Measurements from ENCODE around the gene RECQL5.

Gene RECQL5

DNA sequence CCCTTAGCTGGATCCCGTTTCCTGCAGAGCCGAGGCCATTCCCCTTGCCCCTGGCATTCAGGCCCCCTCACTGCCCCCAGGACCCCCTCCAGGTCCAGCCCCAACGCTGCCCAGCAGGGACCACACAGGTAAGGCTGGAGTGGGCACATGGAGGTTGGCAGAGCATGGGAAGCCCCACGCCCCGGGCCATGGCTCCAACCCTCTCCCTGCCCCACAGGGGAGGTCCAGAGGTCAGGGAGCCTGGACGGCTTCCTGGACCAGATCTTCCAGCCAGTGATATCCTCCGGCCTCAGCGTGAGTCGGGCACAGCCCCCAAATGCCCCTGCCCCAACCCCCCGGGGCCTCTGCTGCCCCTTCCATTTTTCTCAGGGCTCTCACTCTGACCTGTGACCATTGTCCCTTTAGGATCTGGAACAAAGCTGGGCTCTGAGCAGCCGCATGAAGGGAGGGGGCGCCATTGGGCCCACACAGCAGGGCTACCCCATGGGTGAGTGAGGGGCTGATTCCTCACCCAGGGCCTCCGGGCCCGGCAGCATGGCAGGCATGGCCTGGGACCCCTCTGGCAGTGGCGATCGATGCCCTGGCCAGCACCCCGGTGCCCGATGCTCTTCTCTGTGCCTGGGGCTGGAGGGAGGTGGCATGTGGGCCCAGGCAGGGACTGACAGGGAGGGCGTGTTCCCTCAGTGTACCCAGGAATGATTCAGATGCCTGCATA is 52.2 kb downstream of the RECQL5 start:
- H3K4me1 ChIP-seq (ENCODE audit: control insufficient read depth, insufficient read depth, low read length): no peaks in the 10 kb centered on the region
- no peak overlapping the region for H3K4me3 ChIP-seq (ENCODE audit: low read depth, low read length)
- no peak for TF ChIP-seq ZNF174 (tag by site-specific recombination; IDR thresholded peaks at IDR 0.05)
- no peak for TF ChIP-seq ZNF48 (tag by site-specific recombination; IDR thresholded peaks at IDR 0.05)
- TF ChIP-seq ZNF121 (tag by site-specific recombination; IDR thresholded peaks at IDR 0.05): no peak
- TF ChIP-seq, protein P1, sequence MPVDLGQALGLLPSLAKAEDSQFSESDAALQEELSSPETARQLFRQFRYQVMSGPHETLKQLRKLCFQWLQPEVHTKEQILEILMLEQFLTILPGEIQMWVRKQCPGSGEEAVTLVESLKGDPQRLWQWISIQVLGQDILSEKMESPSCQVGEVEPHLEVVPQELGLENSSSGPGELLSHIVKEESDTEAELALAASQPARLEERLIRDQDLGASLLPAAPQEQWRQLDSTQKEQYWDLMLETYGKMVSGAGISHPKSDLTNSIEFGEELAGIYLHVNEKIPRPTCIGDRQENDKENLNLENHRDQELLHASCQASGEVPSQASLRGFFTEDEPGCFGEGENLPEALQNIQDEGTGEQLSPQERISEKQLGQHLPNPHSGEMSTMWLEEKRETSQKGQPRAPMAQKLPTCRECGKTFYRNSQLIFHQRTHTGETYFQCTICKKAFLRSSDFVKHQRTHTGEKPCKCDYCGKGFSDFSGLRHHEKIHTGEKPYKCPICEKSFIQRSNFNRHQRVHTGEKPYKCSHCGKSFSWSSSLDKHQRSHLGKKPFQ (tag by site-specific recombination; IDR thresholded peaks at IDR 0.05): no peak
- TF ChIP-seq ZNF394 (tag by site-specific recombination; IDR thresholded peaks at IDR 0.05; ENCODE audit: borderline replicate concordance): no peak
- TF ChIP-seq, protein P2, sequence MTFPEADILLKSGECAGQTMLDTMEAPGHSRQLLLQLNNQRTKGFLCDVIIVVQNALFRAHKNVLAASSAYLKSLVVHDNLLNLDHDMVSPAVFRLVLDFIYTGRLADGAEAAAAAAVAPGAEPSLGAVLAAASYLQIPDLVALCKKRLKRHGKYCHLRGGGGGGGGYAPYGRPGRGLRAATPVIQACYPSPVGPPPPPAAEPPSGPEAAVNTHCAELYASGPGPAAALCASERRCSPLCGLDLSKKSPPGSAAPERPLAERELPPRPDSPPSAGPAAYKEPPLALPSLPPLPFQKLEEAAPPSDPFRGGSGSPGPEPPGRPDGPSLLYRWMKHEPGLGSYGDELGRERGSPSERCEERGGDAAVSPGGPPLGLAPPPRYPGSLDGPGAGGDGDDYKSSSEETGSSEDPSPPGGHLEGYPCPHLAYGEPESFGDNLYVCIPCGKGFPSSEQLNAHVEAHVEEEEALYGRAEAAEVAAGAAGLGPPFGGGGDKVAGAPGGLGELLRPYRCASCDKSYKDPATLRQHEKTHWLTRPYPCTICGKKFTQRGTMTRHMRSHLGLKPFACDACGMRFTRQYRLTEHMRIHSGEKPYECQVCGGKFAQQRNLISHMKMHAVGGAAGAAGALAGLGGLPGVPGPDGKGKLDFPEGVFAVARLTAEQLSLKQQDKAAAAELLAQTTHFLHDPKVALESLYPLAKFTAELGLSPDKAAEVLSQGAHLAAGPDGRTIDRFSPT (tag by site-specific recombination; IDR thresholded peaks at IDR 0.05): no peak
- no peak for TF ChIP-seq ZNF132 (tag by site-specific recombination; IDR thresholded peaks at IDR 0.05; ENCODE audit: borderline replicate concordance)
- no peak for TF ChIP-seq ZNF280D (tag by site-specific recombination; IDR thresholded peaks at IDR 0.05)
- TF ChIP-seq, protein P3, sequence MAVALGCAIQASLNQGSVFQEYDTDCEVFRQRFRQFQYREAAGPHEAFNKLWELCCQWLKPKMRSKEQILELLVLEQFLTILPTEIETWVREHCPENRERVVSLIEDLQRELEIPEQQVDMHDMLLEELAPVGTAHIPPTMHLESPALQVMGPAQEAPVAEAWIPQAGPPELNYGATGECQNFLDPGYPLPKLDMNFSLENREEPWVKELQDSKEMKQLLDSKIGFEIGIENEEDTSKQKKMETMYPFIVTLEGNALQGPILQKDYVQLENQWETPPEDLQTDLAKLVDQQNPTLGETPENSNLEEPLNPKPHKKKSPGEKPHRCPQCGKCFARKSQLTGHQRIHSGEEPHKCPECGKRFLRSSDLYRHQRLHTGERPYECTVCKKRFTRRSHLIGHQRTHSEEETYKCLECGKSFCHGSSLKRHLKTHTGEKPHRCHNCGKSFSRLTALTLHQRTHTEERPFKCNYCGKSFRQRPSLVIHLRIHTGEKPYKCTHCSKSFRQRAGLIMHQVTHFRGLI (tag by site-specific recombination; IDR thresholded peaks at IDR 0.05): no peak
- TF ChIP-seq ZNF37A (tag by site-specific recombination; IDR thresholded peaks at IDR 0.05): no peak
- no peaks in the 10 kb centered on the region for H3K36me3 ChIP-seq (ENCODE audit: control insufficient read depth in 2 of 2, insufficient read depth in 1 of 2, low read length in 2 of 2)
- POLR2A ChIA-PET: no interaction called here
- no peak overlapping the region for H3K27ac ChIP-seq (ENCODE audit: extremely low read depth, low read depth, low read length)
- H3K9me3 ChIP-seq (ENCODE audit: control insufficient read depth, insufficient read depth, low read depth, low read length): no peaks in the 10 kb centered on the region
- CTCF ChIA-PET: interaction anchor here (0.5 to 10.3 kb wide), 12 partner anchors 14 to 135 kb away, joined by 3 to 102 read pairs (median 5); partner anchors contain the start of gene SMIM5

DNA sequence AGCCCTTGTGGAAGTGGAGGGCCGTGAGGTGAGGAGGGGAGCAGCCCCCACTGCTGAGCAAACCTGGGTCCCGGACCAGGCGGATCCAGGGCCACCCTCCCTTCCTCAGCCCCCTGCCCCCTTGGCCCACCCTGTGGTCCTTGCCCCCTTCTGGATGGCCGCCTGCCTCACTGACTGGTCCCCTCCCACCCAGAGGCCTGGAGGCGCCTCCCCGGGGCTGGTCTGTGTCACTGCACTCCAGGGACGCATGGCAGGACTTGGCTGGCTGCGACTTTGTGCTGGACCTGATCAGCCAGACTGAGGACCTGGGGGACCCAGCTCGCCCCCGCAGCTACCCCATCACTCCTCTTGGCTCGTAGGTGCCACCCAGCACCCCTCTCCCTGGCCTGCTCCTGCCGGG is 52.9 kb downstream of the RECQL5 start:
- TF ChIP-seq ZFHX2 (tag by site-specific recombination; conservative IDR thresholded peaks at IDR 0.05) (no peak), GLIS1 (tag by site-specific recombination; IDR thresholded peaks at IDR 0.05) (0 out of 2 replicates have a peak, but pooled peaks have one; percentile 10), GLI2 (tag by site-specific recombination; IDR thresholded peaks at IDR 0.05; ENCODE audit: borderline replicate concordance, low read depth) (no peak), ZSCAN16 (tag by site-specific recombination; IDR thresholded peaks at IDR 0.05) (no peak)
- H3K4me1 ChIP-seq (ENCODE audit: control insufficient read depth, insufficient read depth, low read length): no peaks in the 10 kb centered on the region
- H3K9me3 ChIP-seq (ENCODE audit: control insufficient read depth, insufficient read depth, low read depth, low read length): no peaks in the 10 kb centered on the region
- H3K4me3 ChIP-seq (ENCODE audit: low read depth, low read length): no peak overlapping the region
- H3K27ac ChIP-seq (ENCODE audit: extremely low read depth, low read depth, low read length): no peak overlapping the region
- POLR2A ChIA-PET: interaction anchor here (0.8 kb wide), 1 partner anchor 16 kb away, joined by 3 read pairs; no protein-coding TSS in a partner anchor
- H3K36me3 ChIP-seq (ENCODE audit: control insufficient read depth in 2 of 2, insufficient read depth in 1 of 2, low read length in 2 of 2): no peaks in the 10 kb centered on the region
- CTCF ChIA-PET: interaction anchor here (0.5 to 10.3 kb wide), 10 partner anchors 13 to 136 kb away, joined by 3 to 102 read pairs (median 4); partner anchors contain the start of gene SMIM5
